Heart right ventricle (tissue), 16 donors: ENCODE results near the gene SLX4IP. TPM values are rescaled to one million over a fixed set of nuclear protein-coding genes. Genes with fewer than 3 reads are reported as not detected.

Source experiments
- ATAC-seq, 8 donors: fragments of 200-7000 bp; cut with Tn5 transposase; one replicate each; pipeline ENCODE4 v1.9.1; 2020; ENCODE audit warnings: mild to moderate bottlenecking in 8 of 8, moderate library complexity in 8 of 8, moderate number of reproducible peaks in 1 of 8
- DNase-seq, 2 donors: peaks; one replicate each; pipeline ENCODE4 v3.0.0-alpha.2; 2020
- H3K27ac ChIP-seq, 10 donors: fragments of 200-600 bp; sonication (generic) in 2 of 10; one replicate each; pipeline versions ENCODE4 v1.5.0 to v1.8.0; 2020 to 2022; ENCODE audit warnings: mild to moderate bottlenecking in 3 of 10
- H3K27me3 ChIP-seq, 7 donors: fragments of 200-600 bp; one replicate each; pipeline ENCODE4 v1.8.0; 2021 to 2022; ENCODE audit warnings: mild to moderate bottlenecking in 2 of 7
- H3K36me3 ChIP-seq, 9 donors: fragments of 200-600 bp; sonication (generic) in 1 of 9; one replicate each; pipeline versions ENCODE4 v1.5.0 to v1.8.0; 2020 to 2022; ENCODE audit warnings: mild to moderate bottlenecking in 2 of 9
- H3K4me1 ChIP-seq, 9 donors: fragments of 200-600 bp; sonication (generic) in 1 of 9; one replicate each; pipeline versions ENCODE4 v1.5.0 to v1.8.0; 2020 to 2022; ENCODE audit warnings: mild to moderate bottlenecking in 4 of 9
- H3K4me3 ChIP-seq, 10 donors: fragments of 200-600 bp; sonication (generic) in 2 of 10; one replicate each; pipeline versions ENCODE4 v1.5.0 to v1.8.0; 2020 to 2022; ENCODE audit warnings: mild to moderate bottlenecking in 7 of 10, moderate library complexity in 2 of 10
- H3K9me3 ChIP-seq, 11 donors: fragments of 200-600 bp in 10 of 11; sonication (generic) in 2 of 11; one replicate each; pipeline versions ENCODE4 v1.5.0 to v1.8.0; 2013 to 2022; ENCODE audit warnings: mild to moderate bottlenecking in 2 of 11, control low read depth in 1 of 11, moderate library complexity in 1 of 11
- CTCF ChIP-seq, 9 donors: fragments of 200-600 bp; sonication (generic) in 2 of 9; IDR thresholded peaks; one replicate each; pipeline versions ENCODE4 v1.5.0 to v1.8.0; 2021 to 2022; ENCODE audit warnings: antibody characterized with exemption in 9 of 9, mild to moderate bottlenecking in 5 of 9, moderate library complexity in 1 of 9
- WGBS, 2 donors: extraction: QIAGEN DNeasy Blood & Tissue Kit; methylation state at CpG; one replicate each; pipeline ENCODE4 v1.1.7; 2013; ENCODE audit warnings: inconsistent platforms in 1 of 2; 5-methylcytosine and 5-hydroxymethylcytosine counted together
- intact Hi-C, 10 donors: fragments of 100-400 bp; cut with DNase I; formaldehyde crosslinking; loops; one replicate each; pipeline versions ENCODE4 v1.11.1 to v1.14.2; 2022
- polyA plus RNA-seq, 2 donors: library from polyadenylated mRNA; stranded (reverse); fragments of 200-250 nt; gene quantifications; one replicate each; pipeline ENCODE4 v1.2.3, GENCODE V29; 2013
- total RNA-seq, 10 donors: library from RNA; stranded (reverse); fragmentation: NEBNext Ultra II Directional in 3 of 10; extraction: Animal tissue kit (Norgen Biotek cat#: 25700) in 3 of 10; gene quantifications; one replicate each; pipeline versions ENCODE4 v1.2.1 to v1.2.4, GENCODE V29; 2021 to 2023
- donor health status: Arrhythmogenic right ventricular cardiomyopathy.
- donor health status: ischemic (EF 13 %, LVEDD 7.1; RV severe dilation, severe dysfunction).
- donor health status: healthy with polysubstance abuse.
- donor health status: DM: no; HTN: yes; CAD: no.
- donor health status: DM: no; HTN: no; CAD: no.
- donor health status: ischemic (EF 25% LVEDD 6.9; RV normal size, moderate dysfunction).
- donor health status: ischemic (EF 25% LVEDD 5.7; RV mildly dilated, moderate dysfunction).
- donor health status: healthy.
- donor health status: DM: yes; HTN: yes; CAD: no.
- donor health status: Ischemic cardiomyopathy.
- donor health status: ischemic (EF 35%, LVEDD 5.7; RV mildly dilated, moderate dysfunction).
- donor health status: nonischemic (EF 11% LVEDD 7.7; RV severe dilation, severe dysfunction).
- donor health status: DM: yes; HTN: yes; CAD: no.
- donor health status: PGD.
- donor health status: ischemic (EF 29% LVEDD 5.4; RV normal size, mild dysfunction).
- donor health status: nonischemic (EF 23%, LVEDD 6.1; RV moderate dilation, normal function).

The SLX4IP gene
- total and polyA plus RNA-seq, 12 donors = 0.71 to 3.1 (median 2.6) TPM

GRCh38 chr20:10532361-10532760 lies 97.3 kb downstream of the SLX4IP start:
- no peak for ATAC-seq
- Histone ChIP-seq H3K27me3 (no peaks in the 10 kb centered on the region), H3K27ac (no peak overlapping the region), H3K4me3 (no peak overlapping the region), H3K4me1 (no peaks in the 10 kb centered on the region), H3K36me3 (no peaks in the 10 kb centered on the region), H3K9me3 (no peaks in the 10 kb centered on the region)
- DNase-seq = no peak
- intact Hi-C loops = loop anchor here in 1 of 10 donors (10.0 kb wide), 1 partner anchor 558 kb away; no protein-coding TSS in a partner anchor
- 84 to 88% methylated on average over 3 of the region's 3 CpGs for WGBS, 2 donors
- TF ChIP-seq CTCF (IDR thresholded peaks at IDR 0.05) = no peak

DNA sequence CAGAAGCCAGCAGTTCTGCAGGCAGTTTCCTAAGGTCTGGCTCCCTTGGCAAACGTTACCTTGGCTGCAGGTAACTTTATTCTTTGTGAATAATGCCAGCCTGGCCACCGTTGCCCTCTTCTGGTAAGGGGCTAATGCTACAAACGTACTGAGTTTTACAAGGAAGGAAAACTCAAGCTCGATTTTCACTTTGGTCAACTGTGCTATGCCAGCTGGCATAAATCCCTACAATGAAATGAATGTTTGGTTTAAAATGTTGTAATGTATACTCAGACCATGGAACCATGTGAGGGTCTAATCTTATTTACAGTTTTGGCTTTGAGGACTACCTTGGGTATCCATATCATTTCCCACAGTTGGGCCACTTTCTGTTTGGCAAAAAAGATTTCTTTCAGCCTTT lies 101.4 kb downstream of the SLX4IP start:
- no peak overlapping the region for H3K27ac ChIP-seq
- H3K36me3 ChIP-seq = no peaks in the 10 kb centered on the region
- ATAC-seq (no peak), DNase-seq (no peak)
- intact Hi-C loops = loop anchor here in 1 of 10 donors (10.0 kb wide), 1 partner anchor 562 kb away; no protein-coding TSS in a partner anchor
- H3K27me3 ChIP-seq = no peaks in the 10 kb centered on the region
- WGBS, 2 donors = 46 to 53% methylated on average over 4 of the region's 4 CpGs
- TF ChIP-seq CTCF (IDR thresholded peaks at IDR 0.05) = peak in 7 of 9 donors; percentile 14 to 45 (median 29)
- no peaks in the 10 kb centered on the region for H3K9me3 ChIP-seq
- H3K4me3 ChIP-seq = no peak overlapping the region
- peaks cover 0 to 14% (median 9%) of the 10 kb centered on the region in 9 donors for H3K4me1 ChIP-seq

DNA sequence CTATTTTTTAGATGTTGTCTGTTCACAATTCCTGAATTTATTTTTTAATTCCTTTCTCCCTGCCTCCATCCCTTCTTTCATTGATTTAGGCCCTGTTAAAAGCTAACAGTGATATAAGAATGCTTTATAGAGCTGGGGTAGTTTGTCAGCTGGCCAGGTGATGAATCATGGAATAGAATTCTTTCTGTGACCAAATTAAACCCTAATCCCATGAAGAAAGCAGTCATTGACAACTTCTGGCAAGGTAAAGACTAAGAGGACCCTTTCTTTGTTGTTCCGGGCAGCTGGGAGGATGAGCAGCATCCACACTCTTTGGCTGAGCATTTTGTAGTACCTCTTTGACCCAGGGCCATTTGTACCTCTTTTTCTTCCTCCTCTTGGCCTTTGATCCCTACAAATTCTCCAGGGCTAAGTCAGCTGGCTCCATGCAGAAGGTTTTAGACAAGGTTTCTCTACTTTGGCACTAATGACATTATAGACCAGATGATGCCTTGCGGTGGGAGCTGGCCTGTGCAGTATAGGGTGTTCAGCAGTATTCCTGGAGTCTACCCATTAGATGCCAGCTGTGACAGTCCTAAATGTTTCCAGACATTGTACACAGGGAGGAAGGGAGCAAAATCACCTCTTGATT lies 102.9 kb downstream of the SLX4IP start:
- no peak for ATAC-seq
- 95 to 96% methylated on average over 2 of the region's 2 CpGs for WGBS, 2 donors

DNA sequence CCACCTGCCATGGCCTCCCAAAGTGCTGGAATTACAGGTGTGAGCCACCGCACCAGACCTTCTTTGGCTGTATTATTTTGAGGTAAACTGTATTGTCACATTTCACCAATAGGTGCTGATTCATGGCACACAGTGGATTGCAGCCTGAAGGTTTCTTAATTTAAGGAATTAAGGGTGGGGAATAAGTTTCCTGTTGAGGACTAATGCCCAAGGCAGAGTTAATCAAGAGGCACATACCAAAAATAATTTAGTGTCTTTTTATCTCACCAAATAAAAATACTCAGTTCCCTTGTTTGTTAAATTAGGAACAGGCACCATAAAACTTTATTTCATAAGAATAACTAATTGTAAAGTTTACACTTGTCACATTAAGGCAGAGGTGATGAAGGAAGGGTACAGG lies 103.7 kb downstream of the SLX4IP start:
- H3K27ac ChIP-seq = no peak overlapping the region
- no peaks in the 10 kb centered on the region for H3K36me3 ChIP-seq
- no peaks in the 10 kb centered on the region for H3K27me3 ChIP-seq
- no peak for ATAC-seq
- TF ChIP-seq CTCF (IDR thresholded peaks at IDR 0.05) = no peak
- H3K4me1 ChIP-seq = peaks cover 0 to 21% (median 9%) of the 10 kb centered on the region in 9 donors
- H3K4me3 ChIP-seq = no peak overlapping the region
- DNase-seq = no peak
- no peaks in the 10 kb centered on the region for H3K9me3 ChIP-seq
- WGBS, 2 donors = 0 to 45% methylated on average over 1 of the region's 1 CpG
- intact Hi-C loops = loop anchor here in 1 of 10 donors (10.0 kb wide), 1 partner anchor 564 kb away; no protein-coding TSS in a partner anchor

More for the DNA sequence above, 102.9 kb downstream of the SLX4IP start:
- H3K4me3 ChIP-seq = no peak overlapping the region
- no peak overlapping the region for H3K27ac ChIP-seq
- intact Hi-C loops = loop anchor here in 1 of 10 donors (10.0 kb wide), 1 partner anchor 563 kb away; no protein-coding TSS in a partner anchor
- no peaks in the 10 kb centered on the region for H3K9me3 ChIP-seq
- H3K27me3 ChIP-seq = no peaks in the 10 kb centered on the region
- H3K4me1 ChIP-seq = peaks cover 0 to 21% (median 9%) of the 10 kb centered on the region in 9 donors
- no peaks in the 10 kb centered on the region for H3K36me3 ChIP-seq
- TF ChIP-seq CTCF (IDR thresholded peaks at IDR 0.05) = no peak
- DNase-seq = no peak
